SK-N-SH (cell line): ENCODE data around the gene SLC2A4. TPM values are rescaled to one million over a fixed set of nuclear protein-coding genes. Genes with fewer than 3 reads are reported as not detected.

Experiments
- CTCF ChIA-PET: fragments of 300-600, 350-600 bp; formaldehyde crosslinking; extraction: SDS; loops from one replicate; lab custom pipeline; 2021; lab: Yijun Ruan, JAX
- POLR2A ChIA-PET: fragments of 350-600 bp; sonication (Branson Sonifier 250); formaldehyde crosslinking; extraction: SDS; loops from one replicate; lab custom pipeline; 2020; ENCODE audit warnings: antibody characterized with exemption, inconsistent platforms; lab: Yijun Ruan, JAX
- DNase-seq: peaks from one replicate; pipeline ENCODE4 v3.0.0; 2012
- H2AFZ ChIP-seq: fragments of 200-600 bp; sonication (generic); 2 replicates; pipeline ENCODE4 v1.8.1; 2016; ENCODE audit warnings: antibody characterized with exemption, mild to moderate bottlenecking, low read depth
- H3F3A ChIP-seq: fragments of 200-600 bp; sonication (generic); replicated peaks from 2 replicates; pipeline ENCODE3; 2016; ENCODE audit warnings: antibody characterized with exemption, mild to moderate bottlenecking; ENCODE audit not compliant: insufficient read depth
- H3K27ac ChIP-seq, 2 experiments: fragments of 200-500 bp in 1 of 2; fragments of 200-600 bp in 1 of 2; sonication (Bioruptor generic) in 1 of 2; sonication (generic), shearing (Covaris generic) in 1 of 2; 2 replicates each; pipeline versions ENCODE4 v1.5.1 to v1.6.1; 2014 to 2016; ENCODE audit warnings: low read depth in 2 of 2, inconsistent platforms in 1 of 2, low read length in 1 of 2, mild to moderate bottlenecking in 1 of 2, mixed read lengths in 1 of 2
- H3K27me3 ChIP-seq: fragments of 200-600 bp; sonication (generic), shearing (Covaris generic); 2 replicates; pipeline ENCODE4 v1.6.1; 2016; ENCODE audit warnings: mixed run types; ENCODE audit not compliant: insufficient read depth
- H3K36me3 ChIP-seq, 2 experiments: fragments of 200-500 bp in 1 of 2; fragments of 200-600 bp in 1 of 2; sonication (Bioruptor generic) in 1 of 2; sonication (generic) in 1 of 2; replicated peaks in 1 of 2; 2 replicates each; pipeline versions ENCODE3 to v1.5.1; 2014 to 2016; ENCODE audit warnings: low read length in 1 of 2, mild to moderate bottlenecking in 1 of 2; ENCODE audit not compliant: insufficient read depth in 2 of 2, control insufficient read depth in 1 of 2
- H3K4me1 ChIP-seq, 2 experiments: fragments of 200-500 bp in 1 of 2; fragments of 200-600 bp in 1 of 2; sonication (Bioruptor generic) in 1 of 2; sonication (generic), shearing (Covaris generic) in 1 of 2; 2 replicates each; pipeline versions ENCODE4 v1.5.1 to v1.6.1; 2014 to 2016; ENCODE audit warnings: low read depth in 1 of 2, low read length in 1 of 2, mixed run types in 1 of 2; ENCODE audit not compliant: insufficient read depth in 2 of 2, control insufficient read depth in 1 of 2
- H3K4me2 ChIP-seq: fragments of 200-600 bp; sonication (generic), shearing (Covaris generic); 2 replicates; pipeline ENCODE4 v1.6.1; 2017; ENCODE audit warnings: mixed run types
- H3K4me3 ChIP-seq, 2 experiments: fragments of 200-500 bp in 1 of 2; fragments of 200-600 bp in 1 of 2; sonication (Bioruptor generic) in 1 of 2; sonication (generic), shearing (Covaris generic) in 1 of 2; 2 replicates each; pipeline versions ENCODE4 v1.5.1 to v1.8.1; 2014 to 2016; ENCODE audit warnings: low read depth in 2 of 2, inconsistent platforms in 1 of 2, low read length in 1 of 2, mild to moderate bottlenecking in 1 of 2, mixed read lengths in 1 of 2, moderate library complexity in 1 of 2
- H3K79me2 ChIP-seq: fragments of 200-600 bp; sonication (generic); 2 replicates; pipeline ENCODE4 v1.8.1; 2017; ENCODE audit warnings: mild to moderate bottlenecking; ENCODE audit not compliant: insufficient read depth
- H3K9ac ChIP-seq: fragments of 200-600 bp; sonication (generic); 2 replicates; pipeline ENCODE4 v1.6.1; 2017; ENCODE audit warnings: mixed run types
- H3K9me2 ChIP-seq: fragments of 200-600 bp; sonication (generic); 2 replicates; pipeline ENCODE4 v1.6.1; 2017; ENCODE audit warnings: mixed run types
- H3K9me3 ChIP-seq: fragments of 200-600 bp; sonication (generic); 2 replicates; pipeline ENCODE4 v1.6.1; 2017; ENCODE audit warnings: mixed run types, mild to moderate bottlenecking, moderate library complexity
- H4K20me1 ChIP-seq: fragments of 200-600 bp; sonication (generic); 2 replicates; pipeline ENCODE4 v1.6.1; 2017; ENCODE audit warnings: mild to moderate bottlenecking, mixed run types; ENCODE audit not compliant: insufficient read depth
- CHD2 ChIP-seq: fragments of 150-350 bp; IDR thresholded peaks from 2 replicates; pipeline ENCODE4 v1.6.1; 2018; ENCODE audit warnings: low read length; ENCODE audit not compliant: partially characterized antibody
- ELF1 ChIP-seq: IDR thresholded peaks from 2 replicates; pipeline ENCODE4 v1.4.0; 2012
- EP300 ChIP-seq, 2 experiments: IDR thresholded peaks; 2 replicates each; pipeline versions ENCODE4 v1.4.0 to v1.6.1; 2012; ENCODE audit warnings: borderline replicate concordance in 1 of 2, low read depth in 1 of 2, low read length in 1 of 2
- FOSL2 ChIP-seq: IDR thresholded peaks from 2 replicates; pipeline ENCODE4 v1.4.0; 2012; ENCODE audit warnings: low read depth, mild to moderate bottlenecking, moderate library complexity, borderline replicate concordance
- FOXJ3 ChIP-seq: sonication (generic); formaldehyde crosslinking; IDR thresholded peaks from 2 replicates; pipeline ENCODE4 v1.5.1; 2020; ENCODE audit warnings: mild to moderate bottlenecking, missing genetic modification reagents
- GATA2 ChIP-seq: sonication (generic); formaldehyde crosslinking; IDR thresholded peaks from 2 replicates; pipeline ENCODE4 v1.5.0; 2020; ENCODE audit warnings: mild to moderate bottlenecking, missing genetic modification reagents
- MEF2A ChIP-seq: IDR thresholded peaks from 2 replicates; pipeline ENCODE4 v1.4.0; 2012; ENCODE audit warnings: low read depth, borderline replicate concordance
- MXI1 ChIP-seq: IDR thresholded peaks from 2 replicates; pipeline ENCODE4 v1.6.1; 2012; ENCODE audit warnings: mild to moderate bottlenecking, low read depth, low read length, improper control_type of control experiment
- NRF1 ChIP-seq: IDR thresholded peaks from 2 replicates; pipeline ENCODE4 v1.6.1; 2012; ENCODE audit warnings: low read depth, mild to moderate bottlenecking, low read length
- POLR2AphosphoS5 ChIP-seq: IDR thresholded peaks from 2 replicates; pipeline ENCODE4 v1.6.1; 2012; ENCODE audit warnings: low read depth, low read length
- RCOR1 ChIP-seq: fragments of 150-350 bp; IDR thresholded peaks from 2 replicates; pipeline ENCODE4 v1.6.1; 2017; ENCODE audit warnings: antibody characterized with exemption, low read length
- SIN3A ChIP-seq: IDR thresholded peaks from 2 replicates; pipeline ENCODE4 v1.6.1; 2012; ENCODE audit warnings: low read depth, mild to moderate bottlenecking, low read length, moderate library complexity, borderline replicate concordance
- SMC3 ChIP-seq: IDR thresholded peaks from 2 replicates; pipeline ENCODE4 v1.6.1; 2012; ENCODE audit warnings: low read depth, low read length, improper control_type of control experiment
- TAF1 ChIP-seq: IDR thresholded peaks from 2 replicates; pipeline ENCODE4 v1.6.1; 2012; ENCODE audit warnings: low read depth, mild to moderate bottlenecking, low read length, moderate library complexity, borderline replicate concordance
- WGBS: methylation state at CpG from one replicate; pipeline ENCODE4 v1.1.6; 2017; ENCODE audit warnings: low lambda C conversion rate; 5-methylcytosine and 5-hydroxymethylcytosine counted together
- polyA plus RNA-seq, 3 experiments: library from polyadenylated mRNA; depleted of rRNA; stranded (reverse); fragments of >200 nt; gene quantifications; 2 replicates each; pipeline ENCODE4 v1.2.3, GENCODE V29; 2012
- TF ChIP-seq, protein P1 (sequence below): IDR thresholded peaks from 2 replicates; pipeline ENCODE4 v1.4.0; 2012; ENCODE audit warnings: low read depth, borderline replicate concordance
- TF ChIP-seq, protein P2 (sequence below): IDR thresholded peaks from 2 replicates; pipeline ENCODE4 v1.6.1; 2012; ENCODE audit warnings: mild to moderate bottlenecking, low read depth, low read length, moderate library complexity
- TF ChIP-seq, protein P3 (sequence below): fragments of 150-350 bp; IDR thresholded peaks from 2 replicates; pipeline ENCODE4 v1.6.1; 2016; ENCODE audit warnings: mild to moderate bottlenecking, low read depth, low read length
- TF ChIP-seq, protein P4 (sequence below): fragments of 150-350 bp; IDR thresholded peaks from 2 replicates; pipeline ENCODE4 v1.6.1; 2017; ENCODE audit warnings: antibody characterized with exemption, low read length, low read depth, borderline replicate concordance
- TF ChIP-seq, protein P5 (sequence below): IDR thresholded peaks from 2 replicates; pipeline ENCODE4 v1.4.0; 2012; ENCODE audit warnings: low read depth

The SLC2A4 gene
- polyA plus RNA-seq, 1 of the 3 experiments (the other 2 are of a cell fraction): 0.44 TPM

DNA sequence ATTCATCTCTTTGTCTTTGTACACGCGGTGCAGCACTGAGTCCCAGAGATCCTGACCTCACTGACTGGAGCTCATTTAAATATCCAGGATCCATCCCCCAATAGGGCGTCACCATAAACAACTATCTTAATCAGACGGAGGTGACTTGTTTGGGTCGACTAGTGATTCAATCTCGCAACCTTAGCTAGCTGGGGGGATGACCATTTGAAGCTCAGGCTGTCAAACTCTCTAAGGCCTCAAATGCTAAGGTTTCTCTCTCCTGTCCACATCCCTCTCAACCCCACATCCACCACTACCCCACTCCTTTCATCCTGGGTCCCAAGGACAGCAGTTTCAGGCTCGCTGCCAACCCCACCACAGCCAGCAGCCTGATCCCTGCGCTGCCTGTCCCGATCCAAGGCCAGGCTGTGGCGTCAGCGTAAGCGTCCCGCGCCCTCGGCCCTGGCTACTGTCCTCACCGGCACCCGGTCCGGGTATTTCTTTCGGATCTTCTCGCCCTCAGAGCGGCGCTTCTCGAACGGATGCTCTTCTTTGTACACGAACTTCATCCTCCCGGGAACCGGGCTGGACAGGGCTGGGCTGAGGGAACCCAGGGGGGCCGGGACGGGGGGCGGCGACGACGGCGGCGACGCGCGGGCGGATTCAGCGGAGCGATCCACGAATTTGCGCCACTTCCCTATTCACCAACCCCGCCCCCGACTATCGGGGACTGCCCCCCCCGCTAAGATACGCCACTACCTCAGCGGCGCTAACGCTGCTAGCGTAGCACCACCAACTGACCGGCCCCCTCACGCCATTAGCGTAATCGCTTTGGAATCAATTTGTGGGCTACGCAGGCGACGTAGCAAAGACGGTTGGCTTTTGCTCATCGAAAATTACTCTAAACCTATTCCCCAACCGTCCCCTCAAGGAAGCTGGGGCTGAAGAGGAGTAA, 39.5 kb upstream of the SLC2A4 start, which contains the start of gene GABARAP (continued):
- TF ChIP-seq, protein P1, sequence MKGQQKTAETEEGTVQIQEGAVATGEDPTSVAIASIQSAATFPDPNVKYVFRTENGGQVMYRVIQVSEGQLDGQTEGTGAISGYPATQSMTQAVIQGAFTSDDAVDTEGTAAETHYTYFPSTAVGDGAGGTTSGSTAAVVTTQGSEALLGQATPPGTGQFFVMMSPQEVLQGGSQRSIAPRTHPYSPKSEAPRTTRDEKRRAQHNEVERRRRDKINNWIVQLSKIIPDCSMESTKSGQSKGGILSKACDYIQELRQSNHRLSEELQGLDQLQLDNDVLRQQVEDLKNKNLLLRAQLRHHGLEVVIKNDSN: peak; percentile 84
- TF ChIP-seq POLR2AphosphoS5 (no peak; the same call in none of the 2 replicates), MXI1 (0 out of 2 replicates have a peak, but pooled peaks have one; percentile 47), SIN3A (peak; percentile 68), CHD2 (peak; percentile 94), MEF2A (no peak; the same call in 1 of the 2 replicates), SMC3 (no peak), FOXJ3 (no peak)
- TF ChIP-seq, protein P2, sequence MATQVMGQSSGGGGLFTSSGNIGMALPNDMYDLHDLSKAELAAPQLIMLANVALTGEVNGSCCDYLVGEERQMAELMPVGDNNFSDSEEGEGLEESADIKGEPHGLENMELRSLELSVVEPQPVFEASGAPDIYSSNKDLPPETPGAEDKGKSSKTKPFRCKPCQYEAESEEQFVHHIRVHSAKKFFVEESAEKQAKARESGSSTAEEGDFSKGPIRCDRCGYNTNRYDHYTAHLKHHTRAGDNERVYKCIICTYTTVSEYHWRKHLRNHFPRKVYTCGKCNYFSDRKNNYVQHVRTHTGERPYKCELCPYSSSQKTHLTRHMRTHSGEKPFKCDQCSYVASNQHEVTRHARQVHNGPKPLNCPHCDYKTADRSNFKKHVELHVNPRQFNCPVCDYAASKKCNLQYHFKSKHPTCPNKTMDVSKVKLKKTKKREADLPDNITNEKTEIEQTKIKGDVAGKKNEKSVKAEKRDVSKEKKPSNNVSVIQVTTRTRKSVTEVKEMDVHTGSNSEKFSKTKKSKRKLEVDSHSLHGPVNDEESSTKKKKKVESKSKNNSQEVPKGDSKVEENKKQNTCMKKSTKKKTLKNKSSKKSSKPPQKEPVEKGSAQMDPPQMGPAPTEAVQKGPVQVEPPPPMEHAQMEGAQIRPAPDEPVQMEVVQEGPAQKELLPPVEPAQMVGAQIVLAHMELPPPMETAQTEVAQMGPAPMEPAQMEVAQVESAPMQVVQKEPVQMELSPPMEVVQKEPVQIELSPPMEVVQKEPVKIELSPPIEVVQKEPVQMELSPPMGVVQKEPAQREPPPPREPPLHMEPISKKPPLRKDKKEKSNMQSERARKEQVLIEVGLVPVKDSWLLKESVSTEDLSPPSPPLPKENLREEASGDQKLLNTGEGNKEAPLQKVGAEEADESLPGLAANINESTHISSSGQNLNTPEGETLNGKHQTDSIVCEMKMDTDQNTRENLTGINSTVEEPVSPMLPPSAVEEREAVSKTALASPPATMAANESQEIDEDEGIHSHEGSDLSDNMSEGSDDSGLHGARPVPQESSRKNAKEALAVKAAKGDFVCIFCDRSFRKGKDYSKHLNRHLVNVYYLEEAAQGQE: no peak
- TF ChIP-seq, all 33 proteins: peak for 9

DNA sequence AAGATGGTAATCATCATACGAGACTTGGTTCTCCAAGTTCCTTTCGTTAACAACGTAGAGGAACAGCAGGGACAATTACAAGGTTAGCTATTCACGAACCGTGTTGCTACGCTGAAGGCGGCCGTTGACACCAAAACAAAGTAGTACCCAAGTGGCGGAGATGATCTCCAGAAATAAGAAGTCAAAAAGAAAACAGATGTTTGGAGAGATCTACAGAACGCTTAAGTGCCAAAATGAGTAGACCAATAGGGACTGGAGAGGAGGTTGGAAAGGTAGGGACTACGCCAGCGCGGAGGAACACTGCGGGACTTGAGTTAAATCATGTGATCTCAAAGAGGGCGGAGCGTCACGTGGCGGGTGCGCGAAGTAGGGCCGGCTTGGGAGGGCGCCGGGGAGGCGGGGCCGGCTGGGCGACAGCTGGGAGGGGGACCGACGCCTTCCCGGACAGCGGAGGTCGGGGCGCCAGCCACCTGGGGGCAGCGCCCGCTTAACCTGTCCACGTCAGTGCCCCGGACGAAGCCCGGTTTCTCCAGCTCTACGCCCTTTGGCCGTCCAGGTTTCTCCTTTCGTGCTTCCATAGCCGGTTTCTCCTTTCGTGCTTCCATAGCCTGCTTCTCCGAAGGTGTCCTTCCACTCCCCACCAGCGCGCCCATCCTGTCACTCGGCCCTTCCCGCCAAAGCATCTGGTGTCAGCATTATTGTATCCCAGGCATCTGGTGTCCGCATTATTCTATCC, 38.6 kb upstream of the SLC2A4 start:
- Histone ChIP-seq H3K79me2 (peaks cover 57% of the 10 kb centered on the region), H3K9me3 (no peaks in the 10 kb centered on the region), H4K20me1 (no peaks in the 10 kb centered on the region), H3K4me3 (peak overlapping the region; percentile 80 to 98), H3K9me2 (no peaks in the 10 kb centered on the region), H2AFZ (peak overlapping the region; percentile 54), H3K27ac (peak overlapping the region; percentile 88 to 99), H3K9ac (peak overlapping the region; percentile 97), H3K4me1 (peaks cover 12 to 19% of the 10 kb centered on the region in 2 experiments; a peak in 3 of 4 replicates), H3K4me2 (peak overlapping the region; percentile 79), H3K27me3 (no peaks in the 10 kb centered on the region), H3K36me3 (peaks cover 31 to 44% of the 10 kb centered on the region in 2 experiments), H3F3A (peaks cover 43% of the 10 kb centered on the region)
- 5% methylated on average over 23 of the region's 49 CpGs for WGBS
- ChIA-PET POLR2A (interaction anchor here (0.6 to 1.8 kb wide), 6 partner anchors 8 to 341 kb away, joined by 3 to 7 read pairs (median 6); partner anchors contain the start of genes CTDNEP1, DVL2, ELP5 and MPDU1), CTCF (interaction anchor here (0.6 to 5.6 kb wide), 9 partner anchors 9 to 318 kb away, joined by 3 to 35 read pairs (median 5); partner anchors contain the start of genes ACADVL, CTDNEP1, DLG4 and ELP5)
- DNase-seq: peak; percentile 94
- TF ChIP-seq, protein P3, sequence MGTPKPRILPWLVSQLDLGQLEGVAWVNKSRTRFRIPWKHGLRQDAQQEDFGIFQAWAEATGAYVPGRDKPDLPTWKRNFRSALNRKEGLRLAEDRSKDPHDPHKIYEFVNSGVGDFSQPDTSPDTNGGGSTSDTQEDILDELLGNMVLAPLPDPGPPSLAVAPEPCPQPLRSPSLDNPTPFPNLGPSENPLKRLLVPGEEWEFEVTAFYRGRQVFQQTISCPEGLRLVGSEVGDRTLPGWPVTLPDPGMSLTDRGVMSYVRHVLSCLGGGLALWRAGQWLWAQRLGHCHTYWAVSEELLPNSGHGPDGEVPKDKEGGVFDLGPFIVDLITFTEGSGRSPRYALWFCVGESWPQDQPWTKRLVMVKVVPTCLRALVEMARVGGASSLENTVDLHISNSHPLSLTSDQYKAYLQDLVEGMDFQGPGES: no peak
- TF ChIP-seq SIN3A (peak; percentile 96), EP300 (IDR thresholded peaks at IDR 0.05; ENCODE audit: borderline replicate concordance in 1 of 2, low read depth in 1 of 2, low read length in 1 of 2) (peak in 1 of 2 experiments; percentile 24; a peak in 1 of 4 replicates), RCOR1 (no peak), GATA2 (CRISPR knock-in tag) (no peak), ELF1 (peak; percentile 85), FOSL2 (peak; percentile 4; the same call in 1 of the 2 replicates), TAF1 (peak; percentile 62), SMC3 (0 out of 2 replicates have a peak, but pooled peaks have one; percentile 5), NRF1 (no peak), MXI1 (peak; percentile 78; the same call in 1 of the 2 replicates), MEF2A (no peak), CHD2 (peak; percentile 97), FOXJ3 (no peak)
- TF ChIP-seq, protein P4, sequence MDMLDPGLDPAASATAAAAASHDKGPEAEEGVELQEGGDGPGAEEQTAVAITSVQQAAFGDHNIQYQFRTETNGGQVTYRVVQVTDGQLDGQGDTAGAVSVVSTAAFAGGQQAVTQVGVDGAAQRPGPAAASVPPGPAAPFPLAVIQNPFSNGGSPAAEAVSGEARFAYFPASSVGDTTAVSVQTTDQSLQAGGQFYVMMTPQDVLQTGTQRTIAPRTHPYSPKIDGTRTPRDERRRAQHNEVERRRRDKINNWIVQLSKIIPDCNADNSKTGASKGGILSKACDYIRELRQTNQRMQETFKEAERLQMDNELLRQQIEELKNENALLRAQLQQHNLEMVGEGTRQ: peak; percentile 93
- TF ChIP-seq, protein P5, sequence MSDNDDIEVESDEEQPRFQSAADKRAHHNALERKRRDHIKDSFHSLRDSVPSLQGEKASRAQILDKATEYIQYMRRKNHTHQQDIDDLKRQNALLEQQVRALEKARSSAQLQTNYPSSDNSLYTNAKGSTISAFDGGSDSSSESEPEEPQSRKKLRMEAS: peak; percentile 89
